GM21576 (cell line): ENCODE measurements around the gene FAM25C.
"Not testable (repeated sequence)": the region's sequence is repeated elsewhere in the genome, so short reads cannot be mapped to it uniquely, and the experiment has no call there.

ENCODE experiments used
- ATAC-seq: cut with Tn5 transposase; IDR thresholded peaks from one replicate; pipeline ENCODE4 v1.9.1; 2021; ENCODE audit warnings: mild to moderate bottlenecking, moderate library complexity; ENCODE audit not compliant: unreplicated experiment

FAM25C gene

DNA sequence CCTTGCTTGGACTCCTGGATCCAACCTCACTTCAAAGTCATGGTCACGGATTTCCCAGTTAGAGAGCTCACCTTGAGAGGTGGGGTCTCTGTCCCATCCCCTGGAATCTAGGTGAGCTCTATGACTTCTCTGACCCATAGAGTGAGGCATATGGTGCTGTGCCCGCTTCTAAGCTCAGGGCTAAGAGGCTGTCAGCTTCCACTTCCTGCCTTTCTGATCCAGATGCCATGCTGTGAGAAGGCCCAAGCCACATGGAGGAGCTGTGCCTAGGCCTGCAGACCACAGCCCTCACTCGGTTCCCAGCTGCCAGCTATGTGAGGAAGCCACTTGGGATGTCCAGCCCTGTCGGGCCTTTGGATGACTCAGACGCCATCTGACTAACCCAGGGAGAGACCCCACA, 39.9 kb downstream of the FAM25C start:
- ATAC-seq = not testable (repeated sequence)

DNA sequence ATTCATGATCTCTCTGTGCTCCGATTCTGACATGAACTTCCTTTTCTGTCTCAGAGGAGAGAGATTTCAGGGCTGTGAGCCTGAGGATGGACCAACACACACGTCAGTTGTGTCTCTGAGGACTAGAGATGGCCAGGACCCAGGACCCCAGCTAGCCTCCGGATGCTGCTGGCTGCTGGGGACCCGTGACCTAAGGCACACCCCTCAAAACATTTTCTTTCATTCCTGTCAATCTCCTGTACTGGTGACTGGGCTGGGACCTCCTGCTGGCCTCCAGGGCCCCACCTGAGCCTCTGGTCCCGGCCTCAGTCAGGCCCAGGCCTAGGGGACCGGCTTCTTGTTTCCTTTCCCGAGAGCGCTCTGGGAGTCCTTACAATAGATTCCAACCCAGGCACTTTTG, 42.4 kb downstream of the FAM25C start:
- not testable (repeated sequence) for ATAC-seq

GRCh38 chr10:47947424-47947823, 52.2 kb downstream of the FAM25C start:
- not testable (repeated sequence) for ATAC-seq
